Breast epithelium (tissue), 3 donors: Measurements from ENCODE around the gene ATP1B3.

Source experiments
- CTCF ChIP-seq, 3 donors: fragments of 450-650 bp; IDR thresholded peaks; one replicate each; pipeline ENCODE4 v1.5.1; 2016 to 2017; ENCODE audit warnings: antibody characterized with exemption in 3 of 3, mild to moderate bottlenecking in 3 of 3, moderate library complexity in 3 of 3
- POLR2A ChIP-seq: fragments of 450-650 bp; IDR thresholded peaks from one replicate; pipeline ENCODE4 v1.6.1; 2016; ENCODE audit warnings: antibody characterized with exemption, mild to moderate bottlenecking, moderate library complexity

- TF ChIP-seq CTCF (IDR thresholded peaks at IDR 0.05) (no peak), POLR2A (no peak)
These were observed 73.5 kb downstream of the ATP1B3 start for GRCh38 chr3:141949972-141950371.
